ENCODE results near the gene LIG1.
"Not testable (repeated sequence)": the region's sequence is repeated elsewhere in the genome, so short reads cannot be mapped to it uniquely, and the experiment has no call there.

The LIG1 gene

DNA sequence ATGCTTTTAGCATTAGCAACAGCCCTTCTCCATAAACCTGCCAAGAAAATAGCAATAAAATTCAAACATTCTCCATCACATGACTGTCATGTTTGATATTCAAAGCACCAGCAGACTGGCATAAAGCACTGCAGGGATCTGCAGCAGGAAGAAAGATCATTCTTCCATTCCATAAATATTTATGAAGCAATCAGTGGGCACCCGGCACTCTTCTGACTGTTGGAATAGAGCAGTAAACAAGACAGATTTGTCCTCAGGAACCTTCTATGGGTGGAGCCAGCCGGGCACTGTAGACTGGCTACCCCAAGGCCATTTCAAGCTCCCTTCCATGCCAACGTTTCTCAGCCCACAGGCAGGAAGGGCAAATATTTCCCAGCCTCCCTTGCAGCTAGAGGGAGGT lies 85.1 kb downstream of the LIG1 start:
- no peak for DNase-seq (ENCODE audit: low read depth in 3 of 3)

DNA sequence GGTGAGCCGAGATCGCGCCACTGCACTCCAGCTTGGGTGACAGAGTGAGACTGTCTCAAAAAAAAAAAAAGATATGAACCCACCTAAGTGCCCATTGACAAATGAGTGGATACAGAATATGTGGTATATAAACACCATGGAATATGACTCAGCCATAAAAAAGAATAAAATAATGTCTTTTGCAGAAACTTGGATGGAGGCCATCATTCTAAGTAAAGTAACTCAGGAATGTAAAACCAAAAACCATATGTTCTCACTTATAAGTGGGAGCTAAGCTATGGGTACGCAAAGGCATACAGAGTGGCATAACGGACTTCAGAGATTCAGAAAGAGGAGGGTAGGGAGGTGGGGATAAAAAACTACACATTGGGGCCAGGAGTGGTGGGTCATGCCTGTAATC lies 89.0 kb downstream of the LIG1 start:
- no peak for DNase-seq (ENCODE audit: low read depth in 3 of 3)

DNA sequence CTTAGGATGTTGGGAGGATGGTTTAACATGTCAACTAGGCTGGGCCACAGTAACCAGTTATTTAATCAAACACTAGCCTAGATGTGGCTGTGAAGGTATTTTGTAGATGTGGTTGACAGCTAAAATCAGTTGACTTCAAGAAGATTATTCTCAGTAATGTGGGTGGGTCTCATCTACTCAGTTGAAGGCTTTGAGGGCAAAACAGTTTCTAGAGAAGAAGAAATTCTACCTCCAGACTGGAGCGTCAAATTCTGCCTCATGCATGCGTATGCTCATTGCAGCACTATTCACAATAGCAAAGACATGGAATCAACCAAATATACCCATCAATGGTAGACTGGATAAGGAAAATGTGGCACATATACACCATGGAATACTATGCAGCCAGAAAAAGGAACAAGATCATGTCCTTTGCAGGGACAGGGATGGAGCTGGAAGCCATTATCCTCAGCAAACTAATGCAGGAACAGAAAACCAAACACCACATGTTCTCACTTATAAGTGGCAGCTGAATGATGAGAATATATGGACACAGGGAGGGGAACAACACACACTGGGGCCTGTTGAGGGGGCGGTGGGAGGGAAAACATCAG lies 99.9 kb downstream of the LIG1 start:
- not testable (repeated sequence) for DNase-seq (ENCODE audit: low read depth in 3 of 3)

DNA sequence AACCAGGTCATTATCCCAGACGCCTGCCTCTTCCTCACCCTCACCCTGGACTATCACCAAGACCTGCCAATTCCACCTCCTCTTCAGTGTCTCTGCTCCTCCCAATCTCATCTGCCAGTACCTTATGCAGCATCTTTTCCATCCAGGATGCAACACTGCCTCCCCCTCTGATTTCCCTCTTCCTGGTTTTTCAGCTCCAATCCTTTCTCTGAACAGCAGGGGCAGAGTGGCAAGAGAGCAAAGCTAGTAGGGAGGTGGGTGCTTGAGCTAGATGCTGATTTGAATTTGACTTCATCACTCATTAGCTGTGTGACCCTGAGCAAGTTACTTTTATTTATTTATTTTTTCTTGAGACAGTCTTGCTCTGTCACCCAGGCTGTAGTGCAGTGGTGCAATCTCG lies 100.7 kb downstream of the LIG1 start:
- no peak for DNase-seq (ENCODE audit: low read depth in 3 of 3)
